ENCODE data around the gene ABCA13.

- TF ChIP-seq, protein P1, sequence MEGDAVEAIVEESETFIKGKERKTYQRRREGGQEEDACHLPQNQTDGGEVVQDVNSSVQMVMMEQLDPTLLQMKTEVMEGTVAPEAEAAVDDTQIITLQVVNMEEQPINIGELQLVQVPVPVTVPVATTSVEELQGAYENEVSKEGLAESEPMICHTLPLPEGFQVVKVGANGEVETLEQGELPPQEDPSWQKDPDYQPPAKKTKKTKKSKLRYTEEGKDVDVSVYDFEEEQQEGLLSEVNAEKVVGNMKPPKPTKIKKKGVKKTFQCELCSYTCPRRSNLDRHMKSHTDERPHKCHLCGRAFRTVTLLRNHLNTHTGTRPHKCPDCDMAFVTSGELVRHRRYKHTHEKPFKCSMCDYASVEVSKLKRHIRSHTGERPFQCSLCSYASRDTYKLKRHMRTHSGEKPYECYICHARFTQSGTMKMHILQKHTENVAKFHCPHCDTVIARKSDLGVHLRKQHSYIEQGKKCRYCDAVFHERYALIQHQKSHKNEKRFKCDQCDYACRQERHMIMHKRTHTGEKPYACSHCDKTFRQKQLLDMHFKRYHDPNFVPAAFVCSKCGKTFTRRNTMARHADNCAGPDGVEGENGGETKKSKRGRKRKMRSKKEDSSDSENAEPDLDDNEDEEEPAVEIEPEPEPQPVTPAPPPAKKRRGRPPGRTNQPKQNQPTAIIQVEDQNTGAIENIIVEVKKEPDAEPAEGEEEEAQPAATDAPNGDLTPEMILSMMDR (IDR thresholded peaks at IDR 0.05; ENCODE audit: low read depth, low read length, poor library complexity, severe bottlenecking) = no peak
- no peak for TF ChIP-seq EZH2phosphoT487 (IDR thresholded peaks at IDR 0.05; ENCODE audit: borderline replicate concordance, low read length)
Measured at GRCh38 chr7:48259463-48260280, 88.4 kb downstream of the ABCA13 start.

Measured in DOHH2 (cell line).